Loucy (cell line): ENCODE data around the gene PAX5.

Experiments
- CTCF ChIP-seq: fragments of 200-600 bp; sonication (generic); conservative IDR thresholded peaks from 2 replicates; pipeline ENCODE4 v1.5.1; 2014; ENCODE audit warnings: mild to moderate bottlenecking, antibody characterized with exemption, low read length
- EZH2phosphoT487 ChIP-seq: fragments of 200-600 bp; IDR thresholded peaks from 2 replicates; pipeline ENCODE4 v1.6.1; 2018; ENCODE audit warnings: antibody characterized with exemption, mild to moderate bottlenecking, moderate library complexity, borderline replicate concordance

GRCh38 chr9:37056046-37056920, 22.2 kb upstream of the PAX5 start:
- TF ChIP-seq CTCF = no peak
- no peak for TF ChIP-seq EZH2phosphoT487
